Esophagus (tissue), 2 donors: ENCODE data around the gene KIAA1755. TPM values are rescaled to one million over a fixed set of nuclear protein-coding genes. Genes with fewer than 3 reads are reported as not detected.

Experiments
- H3K27ac ChIP-seq, 2 donors: one replicate each; pipeline ENCODE4 v1.5.1; 2013; ENCODE audit warnings: low read depth in 2 of 2, mild to moderate bottlenecking in 2 of 2, inconsistent platforms in 1 of 2, low read length in 1 of 2, moderate library complexity in 1 of 2
- H3K27me3 ChIP-seq, 2 donors: one replicate each; pipeline ENCODE4 v1.6.1; 2013; ENCODE audit warnings: low read length in 2 of 2, control low read depth in 1 of 2, mild to moderate bottlenecking in 1 of 2; ENCODE audit not compliant: insufficient read depth in 2 of 2, control insufficient read depth in 1 of 2
- H3K36me3 ChIP-seq, 2 donors: one replicate each; pipeline ENCODE4 v1.6.1; 2013; ENCODE audit warnings: low read length in 1 of 2; ENCODE audit not compliant: control insufficient read depth in 2 of 2, insufficient read depth in 2 of 2
- H3K4me1 ChIP-seq, 2 donors: one replicate each; pipeline ENCODE4 v1.6.1; 2013; ENCODE audit warnings: low read length in 1 of 2; ENCODE audit not compliant: control insufficient read depth in 2 of 2, insufficient read depth in 2 of 2
- H3K4me3 ChIP-seq, 2 donors: one replicate each; pipeline ENCODE4 v1.5.1; 2013; ENCODE audit warnings: low read length in 2 of 2, mild to moderate bottlenecking in 2 of 2, low read depth in 1 of 2, moderate library complexity in 1 of 2
- H3K9me3 ChIP-seq, 2 donors: one replicate each; pipeline ENCODE4 v1.6.1; 2013; ENCODE audit warnings: mild to moderate bottlenecking in 2 of 2, low read depth in 1 of 2, low read length in 1 of 2, moderate library complexity in 1 of 2; ENCODE audit not compliant: control insufficient read depth in 2 of 2, insufficient read depth in 1 of 2
- WGBS, 2 donors: extraction: QIAGEN DNeasy Blood & Tissue Kit; methylation state at CpG; one replicate each; pipeline ENCODE4 v1.1.7; 2013; 5-methylcytosine and 5-hydroxymethylcytosine counted together
- polyA plus RNA-seq, 2 donors: library from polyadenylated mRNA; stranded (reverse); fragments of 200-250 nt; gene quantifications; one replicate each; pipeline ENCODE4 v1.2.3, GENCODE V29; 2013
- donor health status: healthy with polysubstance abuse.
- donor health status: Bipolar disorder and iron deficiency.

Gene KIAA1755
- polyA plus RNA-seq, 2 donors: 1.4 to 1.7 TPM

DNA sequence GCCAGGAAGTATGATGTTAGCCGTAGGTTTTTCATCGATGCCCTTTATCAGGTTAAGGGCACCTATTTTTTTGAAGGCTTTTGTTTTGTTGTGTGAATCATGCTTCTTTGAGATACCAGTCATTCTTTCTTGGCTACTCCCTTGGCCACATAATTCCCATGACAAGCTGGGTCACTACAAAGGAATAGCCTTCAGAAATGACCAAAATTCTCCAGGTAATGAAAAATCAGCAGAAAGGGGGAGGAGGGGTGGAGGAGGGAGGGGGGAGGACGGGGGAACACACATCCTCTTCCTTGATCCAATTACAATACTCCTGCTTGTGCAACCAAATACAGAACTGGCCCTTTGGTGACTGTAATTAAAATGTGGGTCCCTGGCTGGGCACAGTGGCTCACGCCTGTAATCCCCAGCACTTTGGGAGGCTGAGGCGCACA, 73.7 kb downstream of the KIAA1755 start:
- 61 to 63% methylated on average over 5 of the region's 5 CpGs for WGBS, 2 donors
- Histone ChIP-seq H3K4me1 (no peaks in the 10 kb centered on the region), H3K27ac (no peak overlapping the region), H3K27me3 (no peaks in the 10 kb centered on the region), H3K9me3 (no peaks in the 10 kb centered on the region), H3K4me3 (no peak overlapping the region), H3K36me3 (no peaks in the 10 kb centered on the region)

DNA sequence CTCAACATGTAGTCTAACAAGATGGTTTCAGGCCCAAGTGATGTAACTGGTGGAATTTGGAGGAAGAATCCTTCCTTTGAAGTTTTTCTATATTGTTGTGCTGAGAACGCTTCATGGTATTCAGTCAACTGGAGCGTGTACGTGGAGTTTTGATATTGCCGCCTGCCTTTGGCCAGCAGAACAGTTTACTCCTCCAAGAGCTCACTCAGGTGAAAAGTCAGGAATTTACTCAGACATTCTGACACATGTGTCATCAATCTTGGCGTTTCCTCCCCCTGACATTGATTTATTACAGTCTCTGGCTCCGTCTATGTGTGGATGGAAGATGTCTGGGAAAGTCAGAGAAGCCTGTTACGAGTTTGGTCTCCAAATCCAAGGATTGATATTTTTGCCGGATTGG, 76.4 kb downstream of the KIAA1755 start:
- Histone ChIP-seq H3K27ac (no peak overlapping the region), H3K4me3 (no peak overlapping the region), H3K9me3 (no peaks in the 10 kb centered on the region), H3K4me1 (no peaks in the 10 kb centered on the region), H3K36me3 (no peaks in the 10 kb centered on the region), H3K27me3 (no peaks in the 10 kb centered on the region)
- WGBS, 2 donors: 34 to 47% methylated on average over 8 of the region's 8 CpGs

DNA sequence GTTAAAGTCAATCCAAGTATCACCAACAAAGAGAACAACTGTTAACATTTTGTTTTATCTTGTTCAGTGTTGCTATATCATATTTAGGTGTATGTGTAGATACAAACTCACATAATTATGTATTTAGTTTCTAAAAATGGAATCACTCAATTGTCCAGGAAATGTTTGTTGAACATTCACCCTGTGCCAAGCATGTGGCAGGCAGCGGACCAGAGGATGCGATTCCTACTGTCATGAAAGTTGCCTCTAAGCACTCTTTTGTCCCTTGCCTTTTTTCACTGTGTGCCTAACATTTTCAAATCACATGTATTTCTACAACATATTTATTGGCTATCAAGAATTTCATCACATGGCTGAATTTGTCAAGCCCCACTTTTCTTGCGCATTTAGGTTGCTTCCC, 78.6 kb downstream of the KIAA1755 start:
- Histone ChIP-seq H3K27me3 (no peaks in the 10 kb centered on the region), H3K36me3 (no peaks in the 10 kb centered on the region), H3K27ac (no peak overlapping the region), H3K4me3 (no peak overlapping the region), H3K4me1 (no peaks in the 10 kb centered on the region), H3K9me3 (no peaks in the 10 kb centered on the region)
- 87 to 89% methylated on average over 3 of the region's 3 CpGs for WGBS, 2 donors

DNA sequence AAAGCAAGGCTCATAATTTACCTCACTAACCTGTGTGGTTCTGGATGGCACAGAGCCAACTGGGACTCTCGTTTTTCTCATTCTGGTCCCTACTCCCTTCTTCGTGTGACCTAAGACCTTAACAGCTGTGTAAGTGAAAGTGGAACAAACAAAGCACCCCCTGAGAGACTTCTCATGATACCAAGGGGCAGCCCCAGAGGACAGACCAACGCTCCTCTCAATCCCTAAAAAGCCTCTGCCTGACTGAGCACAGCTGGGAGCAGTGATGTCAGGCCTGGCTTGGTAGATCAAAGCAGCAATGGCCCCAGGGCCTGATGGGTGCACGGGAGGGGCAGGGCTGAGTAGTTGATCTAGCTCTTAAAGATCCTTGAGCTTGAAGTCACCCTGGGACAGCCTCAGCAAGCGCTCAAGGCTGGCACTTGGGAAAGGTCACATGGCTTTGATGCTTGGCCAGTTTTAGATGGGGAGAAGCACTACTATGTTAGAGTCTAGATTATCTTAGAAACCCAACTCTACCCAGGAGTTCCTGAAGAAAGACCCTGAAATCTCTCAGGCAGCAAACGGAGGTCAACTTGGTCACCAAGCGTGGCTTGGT, 79.2 kb downstream of the KIAA1755 start:
- no peaks in the 10 kb centered on the region for H3K36me3 ChIP-seq
- no peaks in the 10 kb centered on the region for H3K9me3 ChIP-seq
- H3K27ac ChIP-seq: no peak overlapping the region
- no peak overlapping the region for H3K4me3 ChIP-seq
- 63 to 72% methylated on average over 7 of the region's 7 CpGs for WGBS, 2 donors
- H3K27me3 ChIP-seq: no peaks in the 10 kb centered on the region
- no peaks in the 10 kb centered on the region for H3K4me1 ChIP-seq

DNA sequence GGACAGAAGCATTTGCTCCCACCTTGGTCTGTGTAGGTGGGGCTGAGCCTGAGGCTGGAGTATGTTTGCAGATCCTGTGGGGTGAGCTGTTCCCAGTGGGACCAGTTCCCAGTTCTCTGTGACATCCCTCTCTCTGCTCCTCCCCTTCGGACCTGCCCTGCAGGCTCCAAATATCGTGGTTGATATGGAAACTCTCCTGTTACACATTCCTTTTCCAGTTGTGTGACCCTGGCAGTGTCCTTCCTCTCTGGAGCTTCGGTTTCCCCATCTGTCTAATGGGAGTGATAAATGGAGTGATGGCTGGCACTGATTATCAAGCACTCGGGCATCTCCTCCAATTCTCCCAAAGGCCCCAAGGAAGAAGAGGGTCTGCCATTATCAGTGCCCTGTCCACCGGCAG, 79.8 kb downstream of the KIAA1755 start:
- Histone ChIP-seq H3K4me1 (no peaks in the 10 kb centered on the region), H3K4me3 (no peak overlapping the region), H3K27ac (no peak overlapping the region), H3K36me3 (no peaks in the 10 kb centered on the region), H3K27me3 (no peaks in the 10 kb centered on the region), H3K9me3 (no peaks in the 10 kb centered on the region)
- WGBS, 2 donors: 37 to 53% methylated on average over 5 of the region's 5 CpGs

DNA sequence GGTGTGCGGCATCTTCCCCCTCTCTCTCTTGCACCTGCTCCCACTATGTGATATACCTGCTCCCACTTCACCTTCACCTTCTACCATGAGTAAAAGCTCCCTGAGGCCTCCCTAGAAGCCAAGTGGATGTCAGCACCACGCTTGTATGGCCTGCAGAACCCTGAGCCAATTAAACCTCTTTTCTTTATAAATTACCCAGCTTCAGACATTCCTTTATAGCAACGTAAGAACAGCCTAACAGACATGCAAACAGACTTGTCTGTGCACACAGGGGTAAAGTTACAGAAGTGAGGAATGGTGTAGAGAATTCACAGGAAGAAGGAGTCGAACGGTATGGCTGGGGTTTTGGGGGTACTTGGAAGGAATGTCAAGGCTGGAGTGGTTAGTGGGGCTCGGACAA, 80.7 kb downstream of the KIAA1755 start:
- no peaks in the 10 kb centered on the region for H3K9me3 ChIP-seq
- H3K27me3 ChIP-seq: no peaks in the 10 kb centered on the region
- H3K27ac ChIP-seq: no peak overlapping the region
- 64 to 71% methylated on average over 6 of the region's 6 CpGs for WGBS, 2 donors
- H3K4me3 ChIP-seq: no peak overlapping the region
- H3K36me3 ChIP-seq: no peaks in the 10 kb centered on the region
- no peaks in the 10 kb centered on the region for H3K4me1 ChIP-seq

DNA sequence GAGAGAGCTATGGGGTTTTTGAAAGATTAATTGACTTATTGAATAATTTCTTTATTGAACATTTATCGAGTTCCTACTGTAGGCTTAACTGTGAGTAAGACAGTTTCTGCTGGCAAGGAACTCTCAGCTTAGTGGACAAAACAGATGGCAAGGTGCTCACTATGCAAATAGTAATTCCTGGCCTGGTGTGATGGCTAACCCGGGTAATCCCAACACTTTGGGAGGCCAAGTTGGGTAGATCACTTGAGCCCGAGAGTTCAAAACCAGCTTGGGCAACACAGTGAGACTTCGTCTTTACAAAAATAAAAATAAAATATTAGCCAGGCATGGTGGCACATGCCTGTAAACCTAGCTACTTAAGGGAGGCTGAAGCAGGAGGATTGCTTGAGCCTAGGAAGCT, 82.0 kb downstream of the KIAA1755 start:
- 81 to 91% methylated on average over 4 of the region's 4 CpGs for WGBS, 2 donors
- H3K4me1 ChIP-seq: peaks cover 0 to 2% of the 10 kb centered on the region in 2 donors
- H3K27me3 ChIP-seq: no peaks in the 10 kb centered on the region
- H3K4me3 ChIP-seq: no peak overlapping the region
- H3K9me3 ChIP-seq: no peaks in the 10 kb centered on the region
- H3K27ac ChIP-seq: no peak overlapping the region
- no peaks in the 10 kb centered on the region for H3K36me3 ChIP-seq

DNA sequence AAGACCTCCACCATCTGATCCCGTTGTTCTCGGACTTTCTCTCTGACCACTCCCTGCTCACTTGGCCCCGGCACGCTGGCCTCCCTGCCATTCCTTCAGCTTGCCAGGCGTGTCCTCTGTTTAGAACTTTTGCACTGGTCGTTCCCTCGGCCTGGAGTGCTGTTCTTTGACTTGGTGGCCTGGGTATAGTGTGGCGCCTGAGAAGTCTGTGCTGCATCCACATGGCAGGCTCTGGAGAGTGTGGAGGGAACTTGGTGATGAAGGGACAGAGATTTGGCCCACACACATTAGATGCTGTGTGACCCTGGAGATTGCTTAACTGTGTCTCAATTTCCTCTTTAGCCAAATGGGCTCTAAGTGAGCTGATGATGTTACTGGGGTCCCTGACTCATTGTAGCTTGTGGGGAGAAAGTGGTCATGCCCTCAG, 82.5 kb downstream of the KIAA1755 start:
- Histone ChIP-seq H3K4me1 (peaks cover 0 to 4% of the 10 kb centered on the region in 2 donors), H3K27me3 (no peaks in the 10 kb centered on the region), H3K36me3 (no peaks in the 10 kb centered on the region), H3K27ac (no peak overlapping the region), H3K9me3 (no peaks in the 10 kb centered on the region), H3K4me3 (no peak overlapping the region)
- 78 to 84% methylated on average over 8 of the region's 8 CpGs for WGBS, 2 donors

DNA sequence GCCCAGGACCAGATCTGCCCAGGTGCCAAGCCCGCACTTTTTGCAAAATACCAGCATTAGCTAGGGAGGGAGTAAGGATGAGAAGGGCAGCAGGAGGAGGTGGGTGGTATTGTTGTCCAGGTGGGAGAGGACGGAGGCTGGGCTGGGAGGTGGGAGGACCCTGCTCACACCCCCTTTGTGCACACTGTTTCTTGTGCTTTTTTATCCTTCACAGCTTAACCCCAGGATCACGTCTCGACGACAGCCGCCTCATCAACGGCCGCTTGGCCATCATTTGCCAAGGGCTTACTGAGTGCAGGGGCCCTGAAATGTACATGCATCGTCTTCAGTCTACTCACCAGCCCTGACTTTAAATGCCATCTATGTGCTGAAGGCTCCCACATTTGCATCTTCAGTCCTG, 83.3 kb downstream of the KIAA1755 start:
- no peak overlapping the region for H3K4me3 ChIP-seq
- no peaks in the 10 kb centered on the region for H3K9me3 ChIP-seq
- no peaks in the 10 kb centered on the region for H3K36me3 ChIP-seq
- no peaks in the 10 kb centered on the region for H3K27me3 ChIP-seq
- no peak overlapping the region for H3K27ac ChIP-seq
- peaks cover 0 to 4% of the 10 kb centered on the region in 2 donors for H3K4me1 ChIP-seq
- 83 to 92% methylated on average over 9 of the region's 9 CpGs for WGBS, 2 donors
